MCF 10A (cell line): Measurements from ENCODE around the gene LRP8. TPM values are rescaled to one million over a fixed set of nuclear protein-coding genes. Genes with fewer than 3 reads are reported as not detected.
A peak's percentile ranks its signal among the peaks of the same experiment; 100 is the strongest.

Source experiments
- BruUV-seq: library from RNA; stranded (reverse); fragments of 400-500 nt; replicated peaks from 2 replicates; lab custom pipeline; 2021; lab: Mats Ljungman, UMichigan
- CTCF ChIA-PET: fragments of 300-600 bp; sonication (Branson Sonifier 250); formaldehyde crosslinking; extraction: SDS; loops from one replicate; lab custom pipeline; 2021; ENCODE audit warnings: antibody characterized with exemption, inconsistent platforms; lab: Yijun Ruan, JAX
- POLR2A ChIA-PET: fragments of 300-600, 350-650 bp; sonication (Branson Sonifier 250); formaldehyde crosslinking; extraction: SDS; loops from one replicate; lab custom pipeline; 2020; ENCODE audit warnings: antibody characterized with exemption, inconsistent platforms; lab: Yijun Ruan, JAX
- DNase-seq: peaks from one replicate; pipeline ENCODE4 v3.0.0-alpha.2; 2018; ENCODE audit not compliant: unreplicated experiment
- H3K27ac Mint-ChIP-seq: one replicate; pipeline ENCODE4 v1.8.0; 2022; ENCODE audit warnings: mild to moderate bottlenecking, low read depth, mixed read lengths; ENCODE audit not compliant: unreplicated experiment
- H3K27me3 Mint-ChIP-seq: one replicate; pipeline ENCODE4 v1.8.0; 2022; ENCODE audit warnings: mixed read lengths; ENCODE audit not compliant: insufficient read depth, unreplicated experiment
- H3K36me3 Mint-ChIP-seq: one replicate; pipeline ENCODE4 v1.8.0; 2022; ENCODE audit warnings: mild to moderate bottlenecking, moderate library complexity, mixed read lengths; ENCODE audit not compliant: insufficient read depth, unreplicated experiment
- H3K4me1 Mint-ChIP-seq: one replicate; pipeline ENCODE4 v1.8.0; 2022; ENCODE audit warnings: mixed read lengths; ENCODE audit not compliant: insufficient read depth, unreplicated experiment
- H3K4me3 Mint-ChIP-seq: one replicate; pipeline ENCODE4 v1.8.0; 2022; ENCODE audit warnings: mild to moderate bottlenecking, moderate library complexity, mixed read lengths; ENCODE audit not compliant: unreplicated experiment
- H3K9me3 Mint-ChIP-seq: one replicate; pipeline ENCODE4 v1.8.0; 2022; ENCODE audit warnings: mixed read lengths; ENCODE audit not compliant: unreplicated experiment
- CTCF ChIP-seq: fragments of 200-600 bp; IDR thresholded peaks from one replicate; pipeline ENCODE4 v1.8.0; 2022; ENCODE audit warnings: antibody characterized with exemption, mild to moderate bottlenecking; ENCODE audit not compliant: unreplicated experiment
- intact Hi-C: fragments of 100-400 bp; cut with micrococcal nuclease; formaldehyde crosslinking; loops from 2 replicates; pipeline ENCODE4 v1.14.1; 2022
- total RNA-seq: library from RNA; stranded (reverse); gene quantifications from 2 replicates; pipeline ENCODE4 v1.2.3, GENCODE V29; 2022

The LRP8 gene
- total RNA-seq, 1 experiment from 2014 or later: 21.8 TPM

GRCh38 chr1:53298045-53298637, 29.7 kb downstream of the LRP8 start:
- intact Hi-C loops: no loop called here
- ChIA-PET CTCF (interaction anchor here (0.7 to 1.0 kb wide), 3 partner anchors 20 to 95 kb away, joined by 3 read pairs; no protein-coding TSS in a partner anchor), POLR2A (no interaction called here)
- DNase-seq: no peak
- Mint-ChIP-seq H3K9me3 (no peaks in the 10 kb centered on the region), H3K27ac (no peak overlapping the region), H3K4me1 (peaks cover 12% of the 10 kb centered on the region), H3K4me3 (no peak overlapping the region), H3K36me3 (peaks cover 6% of the 10 kb centered on the region), H3K27me3 (no peaks in the 10 kb centered on the region)
- no peak for TF ChIP-seq CTCF
- no TSS peak for BruUV-seq

GRCh38 chr1:53297195-53297594, 30.7 kb downstream of the LRP8 start:
- BruUV-seq: no TSS peak
- TF ChIP-seq CTCF: no peak
- no peak overlapping the region for H3K4me3 Mint-ChIP-seq
- ChIA-PET POLR2A (interaction anchor here (0.8 kb wide), 1 partner anchor 29 kb away, joined by 3 read pairs; no protein-coding TSS in a partner anchor), CTCF (interaction anchor here (0.6 to 0.7 kb wide), 3 partner anchors 75 to 124 kb away, joined by 3 read pairs; no protein-coding TSS in a partner anchor)
- peaks cover 19% of the 10 kb centered on the region for H3K4me1 Mint-ChIP-seq
- peaks cover 6% of the 10 kb centered on the region for H3K36me3 Mint-ChIP-seq
- no peaks in the 10 kb centered on the region for H3K9me3 Mint-ChIP-seq
- no peak overlapping the region for H3K27ac Mint-ChIP-seq
- no peaks in the 10 kb centered on the region for H3K27me3 Mint-ChIP-seq
- no peak for DNase-seq
- intact Hi-C loops: no loop called here

GRCh38 chr1:53296117-53296749, 31.6 kb downstream of the LRP8 start:
- CTCF ChIA-PET: interaction anchor here (0.6 to 6.2 kb wide), 3 partner anchors 18 to 95 kb away, joined by 3 to 43 read pairs (median 4); no protein-coding TSS in a partner anchor
- no TSS peak for BruUV-seq
- TF ChIP-seq CTCF: no peak
- no peaks in the 10 kb centered on the region for H3K27me3 Mint-ChIP-seq
- peak overlapping the region; percentile 84 for H3K27ac Mint-ChIP-seq
- H3K4me1 Mint-ChIP-seq: peaks cover 19% of the 10 kb centered on the region
- POLR2A ChIA-PET: no interaction called here
- H3K9me3 Mint-ChIP-seq: no peaks in the 10 kb centered on the region
- no peak overlapping the region for H3K4me3 Mint-ChIP-seq
- peaks cover 6% of the 10 kb centered on the region for H3K36me3 Mint-ChIP-seq
- intact Hi-C loops: no loop called here
- no peak for DNase-seq

- Mint-ChIP-seq H3K27me3 (no peaks in the 10 kb centered on the region), H3K27ac (peak overlapping the region; percentile 84), H3K4me1 (peaks cover 19% of the 10 kb centered on the region), H3K9me3 (no peaks in the 10 kb centered on the region), H3K4me3 (no peak overlapping the region), H3K36me3 (peaks cover 10% of the 10 kb centered on the region)
- BruUV-seq: no TSS peak
- ChIA-PET CTCF (interaction anchor here (0.6 to 6.2 kb wide), 5 partner anchors 9 to 96 kb away, joined by 3 to 43 read pairs (median 3); no protein-coding TSS in a partner anchor), POLR2A (interaction anchor here (1.0 kb wide), 1 partner anchor 9 kb away, joined by 3 read pairs; no protein-coding TSS in a partner anchor)
- DNase-seq: no peak
- TF ChIP-seq CTCF: no peak
- intact Hi-C loops: no loop called here
Observed at GRCh38 chr1:53295726-53296116, 32.1 kb downstream of the LRP8 start.
